H1 (cell line): ENCODE measurements around the gene TTK. TPM values are rescaled to one million over a fixed set of nuclear protein-coding genes. Genes with fewer than 3 reads are reported as not detected.

ENCODE experiments used
- CTCF ChIA-PET: fragments of 300-600 bp; sonication (Branson Sonifier 250); formaldehyde crosslinking; loops from one replicate; lab custom pipeline; 2021; ENCODE audit not compliant: partially characterized antibody; lab: Charles Lee
- POLR2A ChIA-PET: fragments of 300-600 bp; sonication (Branson Sonifier 250); formaldehyde crosslinking; loops from one replicate; lab custom pipeline; 2021; ENCODE audit warnings: inconsistent platforms; ENCODE audit not compliant: partially characterized antibody; lab: Charles Lee
- DNase-seq, 2 experiments: peaks; one replicate each; pipeline versions ENCODE4 v3.0.0 to v3.0.0-alpha.2; 2010 to 2022; ENCODE audit warnings: low spot score in 2 of 2, low read depth in 1 of 2, mixed read lengths in 1 of 2
- FAIRE-seq: peaks from 2 replicates; lab custom pipeline; 2011; peaks lifted over from hg19 to GRCh38; lab: Jason Lieb, UNC
- H2AFZ ChIP-seq: 2 replicates; pipeline ENCODE4 v1.8.1; 2012; ENCODE audit warnings: low read length, inconsistent platforms
- H2AK5ac ChIP-seq: 2 replicates; pipeline ENCODE4 v1.6.1; 2013; ENCODE audit warnings: low read depth, low read length
- H2BK120ac ChIP-seq: replicated peaks from 2 replicates; pipeline ENCODE3; 2013; ENCODE audit warnings: low read depth, low read length, inconsistent platforms
- H2BK12ac ChIP-seq: 2 replicates; pipeline ENCODE4 v1.6.1; 2013; ENCODE audit warnings: low read depth, low read length
- H2BK15ac ChIP-seq: 2 replicates; pipeline ENCODE4 v1.6.1; 2013; ENCODE audit warnings: low read length
- H2BK20ac ChIP-seq: 2 replicates; pipeline ENCODE4 v1.6.1; 2013; ENCODE audit warnings: low read length
- H2BK5ac ChIP-seq: 2 replicates; pipeline ENCODE4 v1.6.1; 2013; ENCODE audit warnings: low read depth, low read length
- H3K14ac ChIP-seq: 2 replicates; pipeline ENCODE4 v1.6.1; 2013; ENCODE audit warnings: inconsistent platforms; ENCODE audit not compliant: insufficient read length
- H3K18ac ChIP-seq: 2 replicates; pipeline ENCODE4 v1.6.1; 2013; ENCODE audit warnings: low read length; ENCODE audit errors: extremely low read depth
- H3K23ac ChIP-seq: 2 replicates; pipeline ENCODE4 v1.6.1; 2013; ENCODE audit warnings: inconsistent platforms; ENCODE audit not compliant: insufficient read length
- H3K23me2 ChIP-seq: 2 replicates; pipeline ENCODE4 v1.6.1; 2013; ENCODE audit warnings: low read depth, low read length
- H3K27ac ChIP-seq: 2 replicates; pipeline ENCODE4 v1.6.1; 2011; ENCODE audit warnings: low read depth, low read length, inconsistent platforms
- H3K27me3 ChIP-seq, 4 experiments: replicated peaks in 1 of 4; 1 replicate in 1 of 4; 2 replicates in 3 of 4; pipeline versions ENCODE4 v1.6.1 to v1.8.1; 2011 to 2013; ENCODE audit warnings: low read length in 3 of 4, mild to moderate bottlenecking in 3 of 4, inconsistent platforms in 2 of 4, mixed read lengths in 2 of 4, moderate library complexity in 1 of 4; ENCODE audit not compliant: control insufficient read depth in 3 of 4, insufficient read depth in 3 of 4; ENCODE audit errors: extremely low read depth in 1 of 4
- H3K36me3 ChIP-seq, 4 experiments: 2 replicates each; pipeline versions ENCODE4 v1.6.1 to v1.8.1; 2011 to 2013; ENCODE audit warnings: mild to moderate bottlenecking in 4 of 4, low read length in 3 of 4, moderate library complexity in 2 of 4, control low read depth in 1 of 4, inconsistent platforms in 1 of 4; ENCODE audit not compliant: insufficient read depth in 4 of 4, control insufficient read depth in 2 of 4
- H3K4ac ChIP-seq: replicated peaks from 2 replicates; pipeline ENCODE3; 2013; ENCODE audit warnings: low read length, low read depth, mixed read lengths, inconsistent platforms; ENCODE audit not compliant: insufficient read length
- H3K4me1 ChIP-seq, 4 experiments: replicated peaks in 1 of 4; 1 replicate in 1 of 4; 2 replicates in 3 of 4; pipeline versions ENCODE4 v1.6.1 to v1.8.1; 2011 to 2013; ENCODE audit warnings: low read length in 3 of 4, inconsistent platforms in 2 of 4, mixed read lengths in 1 of 4; ENCODE audit not compliant: insufficient read depth in 4 of 4, control insufficient read depth in 3 of 4
- H3K4me2 ChIP-seq, 2 experiments: 2 replicates each; pipeline versions ENCODE4 v1.6.1 to v1.8.1; 2011 to 2013; ENCODE audit warnings: low read depth in 2 of 2, low read length in 2 of 2, control low read depth in 1 of 2, inconsistent platforms in 1 of 2, mild to moderate bottlenecking in 1 of 2; ENCODE audit not compliant: insufficient read depth in 1 of 2
- H3K4me3 ChIP-seq, 4 experiments: fragments of 200-600, 300-600 bp in 1 of 4; sonication (generic), shearing (Covaris generic), sonication (Bioruptor Twin) in 1 of 4; 2 replicates each; pipeline versions ENCODE4 v1.5.1 to v1.8.1; 2011 to 2016; ENCODE audit warnings: low read length in 4 of 4, low read depth in 3 of 4, control low read depth in 2 of 4, inconsistent platforms in 2 of 4, mild to moderate bottlenecking in 2 of 4, mixed read lengths in 1 of 4, moderate library complexity in 1 of 4; ENCODE audit not compliant: insufficient read depth in 2 of 4; ENCODE audit errors: extremely low read depth in 1 of 4
- H3K56ac ChIP-seq: replicated peaks from 2 replicates; pipeline ENCODE3; 2013; ENCODE audit warnings: low read depth, mild to moderate bottlenecking, mixed read lengths, low read length, inconsistent platforms; ENCODE audit not compliant: insufficient read length
- H3K79me1 ChIP-seq: 2 replicates; pipeline ENCODE4 v1.6.1; 2013; ENCODE audit warnings: low read depth, low read length, control low read depth
- H3K79me2 ChIP-seq, 2 experiments: 2 replicates each; pipeline versions ENCODE4 v1.6.1 to v1.8.1; 2012 to 2013; ENCODE audit warnings: low read length in 2 of 2, mild to moderate bottlenecking in 2 of 2, inconsistent platforms in 1 of 2; ENCODE audit not compliant: insufficient read depth in 2 of 2, control insufficient read depth in 1 of 2
- H3K9ac ChIP-seq, 4 experiments: replicated peaks in 1 of 4; 1 replicate in 1 of 4; 2 replicates in 3 of 4; pipeline versions ENCODE4 v1.6.1 to v1.8.1; 2011 to 2013; ENCODE audit warnings: low read depth in 3 of 4, low read length in 3 of 4, control low read depth in 2 of 4, mild to moderate bottlenecking in 2 of 4, moderate library complexity in 2 of 4, inconsistent platforms in 1 of 4; ENCODE audit errors: extremely low read depth in 1 of 4
- H3K9me3 ChIP-seq, 2 experiments: 2 replicates each; pipeline versions ENCODE4 v1.6.1 to v1.8.1; 2012 to 2013; ENCODE audit warnings: mild to moderate bottlenecking in 2 of 2, moderate library complexity in 2 of 2, control low read depth in 1 of 2, inconsistent platforms in 1 of 2, low read depth in 1 of 2, low read length in 1 of 2, mixed read lengths in 1 of 2; ENCODE audit not compliant: insufficient read depth in 2 of 2
- H4K20me1 ChIP-seq, 2 experiments: replicated peaks in 1 of 2; 2 replicates each; pipeline versions ENCODE3 to v1.8.1; 2011 to 2013; ENCODE audit warnings: inconsistent platforms in 2 of 2, low read length in 2 of 2, mild to moderate bottlenecking in 1 of 2; ENCODE audit not compliant: insufficient read depth in 2 of 2, control insufficient read depth in 1 of 2
- H4K5ac ChIP-seq: 2 replicates; pipeline ENCODE4 v1.6.1; 2013; ENCODE audit warnings: low read length, low read depth, mixed read lengths, inconsistent platforms; ENCODE audit not compliant: insufficient read length
- H4K8ac ChIP-seq: 2 replicates; pipeline ENCODE4 v1.8.0; 2013; ENCODE audit warnings: mild to moderate bottlenecking, moderate library complexity, low read length, inconsistent platforms; ENCODE audit not compliant: insufficient read depth; ENCODE audit errors: extremely low read depth
- H4K91ac ChIP-seq: replicated peaks from 2 replicates; pipeline ENCODE3; 2013; ENCODE audit warnings: low read length, mixed read lengths, inconsistent platforms; ENCODE audit not compliant: insufficient read length
- CHD1 ChIP-seq: IDR thresholded peaks from 2 replicates; pipeline ENCODE4 v1.6.1; 2012; ENCODE audit warnings: low read depth, low read length, improper control_type of control experiment
- GTF2F1 ChIP-seq: IDR thresholded peaks from 2 replicates; pipeline ENCODE4 v1.6.1; 2012; ENCODE audit warnings: low read depth, low read length, improper control_type of control experiment, borderline replicate concordance
- TAF1 ChIP-seq: IDR thresholded peaks from 2 replicates; pipeline ENCODE4 v1.6.1; 2011; ENCODE audit warnings: mild to moderate bottlenecking, low read depth, low read length
- TEAD4 ChIP-seq: IDR thresholded peaks from 2 replicates; pipeline ENCODE4 v1.6.1; 2012; ENCODE audit warnings: low read depth, low read length, inconsistent platforms, mixed read lengths
- polyA plus RNA-seq, 7 experiments: library from polyadenylated mRNA; depleted of rRNA in 3 of 7; stranded (reverse) in 5 of 7; unstranded in 2 of 7; fragments of >200 nt in 5 of 7; fragments of 200-250 nt in 2 of 7; gene quantifications; 1 replicate in 5 of 7; 2 replicates in 1 of 7; 4 replicates in 1 of 7; pipeline versions ENCODE4 v1.2.1 to v1.2.3, GENCODE V29; 2011 to 2013; ENCODE audit warnings: missing spikeins in 2 of 7, mixed read lengths in 2 of 7
- total RNA-seq: library from RNA; stranded (reverse); fragmentation: NEBNext Ultra II Directional; extraction: Animal tissue kit (Norgen Biotek cat#: 25700); gene quantifications from 2 replicates; pipeline ENCODE4 v1.2.1, GENCODE V29; 2021

Gene TTK
- total and polyA plus RNA-seq, 2 of the 8 experiments (the other 6 are each of a cell fraction or from before 2014, with no cell fraction given), result 11.9 to 63.2 TPM

- H3K4ac ChIP-seq, result peak overlapping the region; percentile 95
- peak overlapping the region; percentile 89 for H3K18ac ChIP-seq
- H3K23ac ChIP-seq, result no peak overlapping the region
- POLR2A ChIA-PET, result interaction anchor here (0.8 to 3.2 kb wide), 5 partner anchors 9 to 112 kb away, joined by 3 to 16 read pairs (median 4); partner anchors contain the start of genes BCKDHB, ELOVL4 and TTK
- no peak overlapping the region for H2AK5ac ChIP-seq
- H4K20me1 ChIP-seq, result no peaks in the 10 kb centered on the region
- H3K27me3 ChIP-seq, result no peaks in the 10 kb centered on the region
- peak overlapping the region; percentile 10; the same call in 1 of the 2 replicates for H2BK12ac ChIP-seq
- no peaks in the 10 kb centered on the region for H3K36me3 ChIP-seq
- H3K4me3 ChIP-seq, result peak overlapping the region in 1 of 4 experiments; percentile 40; a peak in 1 of 8 replicates
- H2BK5ac ChIP-seq, result peak overlapping the region; percentile 83; the same call in 1 of the 2 replicates
- H4K8ac ChIP-seq, result no peak overlapping the region; the same call in 1 of the 2 replicates
- H2BK15ac ChIP-seq, result no peak overlapping the region
- no peaks in the 10 kb centered on the region for H3K23me2 ChIP-seq
- DNase-seq (peak in 1 of 2 experiments; percentile 48), FAIRE-seq (no peak)
- no peak overlapping the region; a peak in 1 of 7 replicates for H3K9ac ChIP-seq
- no peak for TF ChIP-seq GTF2F1
- no peak for TF ChIP-seq TAF1
- TF ChIP-seq TEAD4, result no peak
- no peak for TF ChIP-seq CHD1
- H3K4me1 ChIP-seq, result peaks cover 5 to 13% (median 10%) of the 10 kb centered on the region in 4 experiments; a peak in 6 of 7 replicates
- H2BK120ac ChIP-seq, result peak overlapping the region; percentile 29
- 0 out of 4 replicates have a peak, but pooled peaks cover 0 to 3% of the 10 kb centered on the region in 2 experiments for H3K9me3 ChIP-seq
- peak overlapping the region; percentile 94 for H4K91ac ChIP-seq
- peak overlapping the region; percentile 96 for H2BK20ac ChIP-seq
- H4K5ac ChIP-seq, result peak overlapping the region; percentile 29
- peak overlapping the region; percentile 89; the same call in 1 of the 2 replicates for H2AFZ ChIP-seq
- no peak overlapping the region for H3K14ac ChIP-seq
- H3K56ac ChIP-seq, result no peak overlapping the region
- CTCF ChIA-PET, result interaction anchor here (0.7 to 2.4 kb wide), 7 partner anchors 8 to 100 kb away, joined by 3 to 13 read pairs (median 4); no protein-coding TSS in a partner anchor
- H3K79me1 ChIP-seq, result no peaks in the 10 kb centered on the region
- H3K27ac ChIP-seq, result no peak overlapping the region
- peak overlapping the region in 1 of 2 experiments; percentile 48; a peak in 2 of 4 replicates for H3K4me2 ChIP-seq
- H3K79me2 ChIP-seq, result no peaks in the 10 kb centered on the region
Observed at GRCh38 chr6:79993911-79994309, 10.5 kb upstream of the TTK start.
